HG02763 (cell line): Measurements from ENCODE around the gene PKMYT1.

Experiments used
- ATAC-seq: cut with Tn5 transposase; IDR thresholded peaks from one replicate; pipeline ENCODE4 v1.9.1; 2021; ENCODE audit warnings: mild to moderate bottlenecking, moderate library complexity; ENCODE audit not compliant: unreplicated experiment

The PKMYT1 gene

DNA sequence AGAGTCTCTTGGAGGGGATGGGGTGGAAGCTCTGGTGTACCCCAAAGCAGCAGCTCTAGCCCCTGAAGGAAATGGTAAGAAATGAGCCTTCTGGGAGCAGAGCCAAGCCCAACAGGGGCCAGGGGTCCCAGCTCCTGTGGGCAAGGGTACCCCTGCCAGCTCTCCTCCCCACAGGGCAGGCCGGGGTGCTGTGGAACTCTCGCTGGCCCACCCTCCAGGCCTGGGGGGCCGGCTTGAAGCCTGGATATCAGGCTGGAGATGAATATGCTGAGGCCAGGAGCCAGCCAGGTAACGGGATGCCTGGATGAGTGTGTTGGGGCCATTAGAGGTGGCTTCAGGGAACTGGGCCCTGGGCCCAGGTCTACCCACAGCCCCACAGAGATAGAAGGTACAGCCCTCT, 20.3 kb upstream of the PKMYT1 start:
- no peak for ATAC-seq

DNA sequence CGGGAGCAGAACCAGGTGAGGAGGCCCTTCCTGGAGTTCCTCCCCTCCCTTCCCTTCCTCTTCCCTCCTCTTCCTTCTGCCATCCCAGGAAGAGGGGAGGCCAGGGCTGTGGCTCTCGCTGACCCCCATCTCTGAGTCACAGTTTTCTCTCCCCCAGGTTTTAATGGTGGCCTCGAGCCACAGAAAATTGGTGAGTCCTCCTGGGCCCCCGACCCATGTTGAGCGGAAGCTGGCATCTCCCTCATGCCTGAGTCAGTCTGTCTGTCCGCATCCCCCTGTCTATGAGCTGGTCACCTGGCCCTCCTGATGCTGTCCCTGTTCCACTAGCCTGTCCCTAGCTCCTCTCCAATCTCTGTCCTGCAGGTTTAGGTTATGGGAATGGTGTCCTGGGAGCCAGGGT, 19.7 kb upstream of the PKMYT1 start:
- ATAC-seq, result no peak

DNA sequence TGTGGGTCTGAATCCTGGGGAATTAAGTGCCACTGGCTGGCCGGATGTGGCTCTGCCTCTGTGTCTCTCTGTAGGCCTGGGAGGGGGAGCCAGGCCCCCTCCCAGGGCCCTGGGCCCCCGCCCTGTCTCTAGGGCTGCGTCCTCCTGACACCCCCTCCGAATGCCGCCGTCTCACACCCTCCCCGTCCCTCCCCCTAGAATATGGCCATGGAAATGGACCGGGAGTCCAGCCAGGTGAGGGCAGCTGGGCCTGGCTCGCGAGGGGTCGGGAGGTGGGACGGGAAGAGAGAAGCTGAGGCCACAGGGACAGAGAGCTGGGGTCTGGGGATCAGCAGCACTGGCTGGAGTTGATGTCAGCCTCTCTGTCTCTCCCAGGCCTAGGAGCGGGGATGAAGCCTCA, 16.1 kb upstream of the PKMYT1 start:
- ATAC-seq, result no peak

- no peak for ATAC-seq
Observed at GRCh38 chr16:2992383-2993081, 12.3 kb upstream of the PKMYT1 start.

GRCh38 chr16:2991566-2992261, 11.5 kb upstream of the PKMYT1 start:
- no peak for ATAC-seq

DNA sequence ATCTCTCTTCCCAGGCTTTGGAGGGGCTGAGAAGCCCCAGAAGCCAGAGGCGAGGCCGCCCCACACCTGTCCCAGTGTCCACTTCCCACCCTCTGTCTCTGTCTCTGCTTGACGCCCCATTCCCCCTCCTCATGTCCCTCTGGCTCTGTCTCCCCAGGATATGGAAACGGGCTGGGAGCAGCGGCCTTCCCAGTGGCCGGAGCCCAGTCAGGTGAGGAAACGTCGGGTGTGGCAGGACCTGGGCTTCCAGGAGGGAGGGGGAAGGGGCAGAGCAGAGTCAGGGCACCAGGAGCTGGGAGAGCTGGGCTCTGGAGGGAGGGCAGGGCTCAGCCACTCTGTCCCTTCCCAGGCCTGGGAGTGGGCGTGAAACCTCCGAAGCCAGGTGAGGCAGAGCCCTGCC, 10.6 kb upstream of the PKMYT1 start:
- no peak for ATAC-seq

- ATAC-seq, result no peak
Observed at GRCh38 chr16:2988590-2989099, 8.4 kb upstream of the PKMYT1 start.

- no peak for ATAC-seq
Observed at GRCh38 chr16:2987833-2988232, 7.6 kb upstream of the PKMYT1 start.

GRCh38 chr16:2987286-2987685, 7.0 kb upstream of the PKMYT1 start:
- no peak for ATAC-seq

GRCh38 chr16:2986623-2987188, 6.5 kb upstream of the PKMYT1 start:
- ATAC-seq, result no peak

- no peak for ATAC-seq
Observed at GRCh38 chr16:2985893-2986355, 5.7 kb upstream of the PKMYT1 start.

GRCh38 chr16:2985462-2985861, 5.2 kb upstream of the PKMYT1 start:
- no peak for ATAC-seq

- peak; percentile 40 for ATAC-seq
Observed at GRCh38 chr16:2983706-2984136, 3.5 kb upstream of the PKMYT1 start.

DNA sequence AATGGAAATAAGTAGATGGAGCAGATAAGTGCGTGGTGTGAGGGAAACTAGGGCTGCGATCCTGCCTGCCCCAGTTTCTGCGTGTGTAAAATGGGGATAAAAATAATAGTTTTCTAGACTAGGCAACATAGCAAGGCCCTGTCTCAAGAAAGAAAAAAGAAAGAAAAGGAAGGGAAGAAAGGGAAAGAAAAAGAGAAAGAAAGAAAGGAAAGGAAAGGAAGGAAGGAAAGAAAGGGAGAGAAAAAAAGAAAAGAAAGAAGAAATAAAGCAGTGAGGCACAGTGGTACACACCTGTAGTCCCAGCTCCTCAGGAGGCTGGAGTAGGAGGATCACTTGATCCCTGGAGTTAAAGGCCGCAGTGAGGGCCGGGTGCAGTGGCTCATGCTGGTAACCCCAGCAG, 2.2 kb upstream of the PKMYT1 start:
- ATAC-seq, result no peak

GRCh38 chr16:2981899-2982250, 1.6 kb upstream of the PKMYT1 start:
- ATAC-seq, result no peak

- ATAC-seq, result no peak
Observed at GRCh38 chr16:2981177-2981898, 1.1 kb upstream of the PKMYT1 start.

DNA sequence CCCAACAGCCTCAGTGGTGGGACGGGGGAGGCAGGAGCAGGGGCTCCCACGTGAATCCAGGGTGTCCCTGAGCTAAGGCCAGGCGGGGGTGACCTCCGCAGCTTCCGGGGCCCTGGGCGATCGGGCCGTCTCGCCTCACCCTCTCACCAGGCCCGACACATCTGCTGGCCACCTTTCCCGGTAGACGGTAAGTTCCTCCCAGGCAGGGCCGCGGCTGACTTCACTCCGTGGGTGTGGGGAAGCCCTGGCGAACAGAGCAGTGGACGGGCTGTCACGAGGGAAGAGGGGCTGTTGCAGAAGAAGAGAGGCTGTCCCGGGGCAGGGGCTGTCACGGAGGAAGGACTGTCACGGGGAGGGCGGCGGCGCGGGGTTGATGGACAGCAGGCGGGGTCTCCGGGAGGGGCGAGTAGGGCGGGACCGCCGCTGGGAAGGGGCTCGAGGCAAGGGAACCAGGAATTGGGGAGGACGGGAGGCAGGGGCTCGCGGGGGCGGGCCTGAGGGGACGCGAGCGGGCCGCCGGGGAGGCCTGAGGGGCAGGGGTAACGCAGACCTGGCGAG, 498 bp downstream of the PKMYT1 start:
- peak; percentile 7 for ATAC-seq

DNA sequence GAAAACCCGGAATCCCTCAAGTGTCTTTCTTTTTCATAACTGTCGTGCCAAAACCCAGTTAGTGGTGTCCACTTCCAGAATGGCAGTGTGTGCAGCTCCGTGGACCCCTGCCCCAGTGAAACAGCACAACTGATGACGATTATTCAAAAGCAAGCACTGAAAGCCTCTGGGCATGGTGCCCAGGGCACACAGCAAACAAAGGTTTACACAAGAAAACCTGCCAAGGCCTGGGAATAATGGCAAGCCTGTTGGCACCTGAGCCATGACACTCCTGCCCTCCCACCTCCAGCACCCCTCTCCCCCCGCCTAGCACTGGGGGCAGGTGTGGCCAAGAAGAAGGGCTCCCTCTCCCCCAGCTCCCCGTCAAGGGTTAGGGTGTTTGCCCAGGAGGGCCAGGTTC, 2.8 kb downstream of the PKMYT1 start:
- ATAC-seq, result no peak

- no peak for ATAC-seq
Observed at GRCh38 chr16:2976673-2977072, 3.6 kb downstream of the PKMYT1 start.

- no peak for ATAC-seq
Observed at GRCh38 chr16:2976201-2976600, 4.0 kb downstream of the PKMYT1 start.

DNA sequence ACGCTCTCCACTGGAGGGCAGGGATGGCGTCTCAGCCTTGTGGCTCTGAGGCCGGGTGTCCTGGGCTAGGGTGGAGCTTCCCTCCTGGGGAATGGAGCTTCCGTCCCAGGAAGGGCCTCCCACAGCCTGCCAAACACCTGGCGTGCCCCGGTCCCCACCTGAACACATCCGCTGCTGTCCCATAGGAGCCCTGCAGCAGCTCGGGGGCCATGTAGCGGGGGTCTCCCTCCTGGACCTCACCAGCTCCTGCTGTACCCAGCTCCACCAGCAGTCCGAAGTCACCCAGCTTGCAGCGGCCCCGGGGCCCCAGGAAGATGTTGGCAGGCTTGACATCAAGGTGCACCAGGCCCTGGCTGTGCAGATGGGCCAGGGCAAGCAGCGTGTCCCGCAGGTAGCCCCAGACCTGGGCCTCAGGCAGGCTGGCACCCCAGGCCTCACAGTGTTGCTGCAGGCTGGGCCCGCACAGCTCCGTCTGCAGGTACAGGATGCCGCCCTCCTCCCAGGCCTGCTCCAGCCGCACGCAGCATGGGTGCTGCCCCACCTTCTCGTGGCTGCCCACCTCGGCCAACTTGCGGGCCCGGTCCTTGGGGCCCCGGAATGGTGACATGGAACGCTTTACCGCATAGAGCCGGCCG, 5.0 kb downstream of the PKMYT1 start:
- no peak for ATAC-seq
